ENCODE data around the gene MAP4K2.

Gene MAP4K2

DNA sequence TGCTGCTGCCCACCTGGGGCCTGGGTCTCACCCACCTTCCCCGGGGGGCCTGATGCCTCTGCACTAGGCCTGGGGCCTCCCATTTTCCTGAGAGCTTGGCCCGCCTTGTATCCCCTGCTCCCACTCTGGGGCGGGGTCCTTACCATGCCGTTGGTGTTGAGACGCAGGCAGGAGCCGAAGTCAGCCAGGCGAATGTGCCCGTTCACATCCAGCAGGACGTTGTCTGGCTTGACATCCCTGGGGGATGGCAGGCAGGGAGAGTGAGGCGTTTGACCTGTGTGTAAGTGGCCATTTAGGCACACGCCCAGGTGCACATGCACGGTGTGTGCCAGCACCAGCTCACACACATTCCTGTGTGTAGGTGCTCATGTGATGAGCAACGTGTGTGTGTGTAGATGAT, 36.3 kb upstream of the MAP4K2 start:
- DNase-seq (ENCODE audit: insufficient read length, low spot score) (no peak), FAIRE-seq (no peak)

- FAIRE-seq (no peak), DNase-seq (ENCODE audit: insufficient read length, low spot score) (no peak)
Observed at GRCh38 chr11:64838600-64839334, 35.8 kb upstream of the MAP4K2 start.

GRCh38 chr11:64837887-64838351, 34.9 kb upstream of the MAP4K2 start:
- no peak for FAIRE-seq
- no peak for DNase-seq (ENCODE audit: insufficient read length, low spot score)

DNA sequence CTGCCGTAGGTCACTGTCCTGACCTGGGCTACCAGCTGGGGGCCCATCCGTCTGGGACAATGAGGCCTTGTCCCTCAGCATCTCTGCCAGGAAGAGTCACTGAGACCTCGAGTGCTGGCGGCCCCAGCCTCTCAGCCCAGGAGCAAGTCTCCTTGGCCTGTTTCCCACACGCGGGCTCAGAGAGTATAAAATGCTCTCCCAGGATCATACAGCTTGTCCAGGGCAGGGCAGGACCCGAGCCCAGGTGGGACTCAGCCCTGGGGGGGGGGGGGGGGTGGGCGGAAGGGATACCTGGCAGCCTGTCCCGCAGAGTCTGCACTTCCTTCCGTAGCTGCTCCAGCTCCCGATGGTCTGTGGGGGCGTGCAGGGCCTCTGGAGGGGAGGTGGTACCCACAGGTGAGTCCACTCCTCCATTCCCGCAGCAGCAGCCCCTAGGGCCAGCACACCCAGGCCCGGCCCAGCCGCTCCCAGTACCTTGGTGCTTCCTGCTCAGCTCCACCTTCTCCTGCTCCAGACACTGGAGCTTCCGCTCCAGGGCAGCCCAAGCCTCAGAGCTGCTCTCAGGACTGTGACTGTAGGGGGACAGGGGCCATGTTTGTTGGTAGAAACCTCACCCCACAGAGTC, 33.5 kb upstream of the MAP4K2 start:
- DNase-seq (ENCODE audit: insufficient read length, low spot score) (no peak), FAIRE-seq (no peak)

GRCh38 chr11:64835616-64836447, 32.8 kb upstream of the MAP4K2 start:
- FAIRE-seq, result no peak
- no peak for DNase-seq (ENCODE audit: insufficient read length, low spot score)

DNA sequence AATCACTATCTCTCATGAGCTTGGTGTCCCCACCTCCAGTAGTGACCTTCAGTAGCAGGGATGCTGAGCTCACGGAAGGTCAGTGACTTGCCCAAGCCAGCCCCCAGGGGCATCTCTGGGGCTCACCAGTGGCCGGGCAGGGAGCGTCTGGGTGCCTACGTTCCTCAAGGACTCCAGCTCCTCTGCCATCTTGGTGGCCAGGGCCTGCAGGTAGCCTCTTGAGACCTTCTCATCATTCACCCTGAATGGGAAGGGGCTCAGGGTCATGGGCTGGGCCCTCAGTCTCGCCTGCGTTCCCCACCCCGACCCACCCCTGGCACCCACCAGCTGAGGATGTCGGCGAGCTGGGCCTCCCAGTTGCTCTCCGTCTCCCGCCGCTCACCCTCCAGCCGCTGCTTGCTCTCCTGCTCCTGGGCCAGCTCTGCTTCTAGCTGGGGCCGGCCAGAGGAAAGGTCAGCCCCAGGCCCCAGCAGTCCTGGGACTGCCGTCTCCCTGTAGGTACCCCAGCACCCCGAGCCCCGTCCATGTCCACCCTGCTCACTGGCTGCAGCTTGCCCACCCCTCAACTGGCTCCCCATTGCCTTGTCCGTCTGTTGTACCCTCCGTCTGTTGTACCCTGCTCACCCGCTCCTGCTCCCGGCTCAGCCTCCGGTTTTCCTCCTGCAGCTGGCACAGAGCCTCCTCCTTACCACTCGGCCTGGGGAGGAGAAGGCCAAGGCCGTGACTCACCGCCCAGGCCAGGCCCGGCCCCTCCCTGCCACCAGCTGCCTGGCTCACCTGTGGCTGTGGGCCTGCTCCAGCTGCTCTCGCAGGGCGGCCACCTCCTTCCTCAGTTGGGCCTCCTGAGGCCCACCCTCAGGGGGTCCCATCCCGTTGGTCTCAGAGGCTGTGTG, 32.0 kb upstream of the MAP4K2 start:
- DNase-seq (ENCODE audit: insufficient read length, low spot score) (peak; percentile 84), FAIRE-seq (peak; percentile 92)

- DNase-seq (ENCODE audit: insufficient read length, low spot score) (no peak), FAIRE-seq (no peak)
Observed at GRCh38 chr11:64834031-64834722, 31.2 kb upstream of the MAP4K2 start.

DNA sequence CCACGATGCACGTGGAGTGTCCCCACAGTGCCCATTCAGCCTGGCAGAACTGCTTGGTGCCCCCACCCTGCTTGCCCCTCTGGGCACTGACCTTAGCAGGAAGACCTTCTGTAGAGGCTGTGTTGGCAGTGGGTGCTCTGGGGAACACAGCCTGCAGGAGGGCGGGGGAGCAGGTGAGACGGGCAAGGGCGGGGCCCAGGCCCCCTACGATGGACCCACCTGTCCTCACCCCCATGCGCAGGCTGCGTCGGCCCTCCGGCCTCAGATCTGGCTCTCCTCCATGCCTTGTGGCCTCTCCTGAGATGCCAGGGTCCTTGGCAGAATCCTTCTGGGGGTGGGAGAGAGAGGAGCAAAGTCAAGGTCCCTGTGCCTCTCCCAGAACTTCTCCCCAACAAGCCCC, 30.5 kb upstream of the MAP4K2 start:
- DNase-seq (ENCODE audit: insufficient read length, low spot score) (no peak), FAIRE-seq (no peak)

DNA sequence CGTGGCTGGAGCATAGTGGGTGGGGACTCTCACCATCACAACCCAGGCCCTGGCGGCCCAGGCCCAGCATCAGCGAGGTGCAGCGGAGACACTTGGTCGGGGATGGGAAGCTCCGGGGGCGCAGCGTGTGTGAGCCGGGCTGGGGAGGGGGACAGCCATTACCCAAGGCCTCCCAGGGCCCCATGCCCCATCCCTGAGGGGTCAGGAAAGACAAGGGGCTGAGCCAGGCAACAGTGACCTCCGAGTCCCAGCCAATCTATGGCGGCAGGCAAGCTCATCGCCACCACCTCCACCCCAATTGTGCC, 30.1 kb upstream of the MAP4K2 start:
- no peak for DNase-seq (ENCODE audit: insufficient read length, low spot score)
- FAIRE-seq, result no peak

- no peak for FAIRE-seq
Observed at GRCh38 chr11:64832467-64833197, 29.6 kb upstream of the MAP4K2 start.

GRCh38 chr11:64831411-64831891, 28.4 kb upstream of the MAP4K2 start:
- FAIRE-seq (no peak), DNase-seq (ENCODE audit: insufficient read length, low spot score) (no peak)

More at GRCh38 chr11:64832467-64833197, 29.6 kb upstream of the MAP4K2 start:
- DNase-seq (ENCODE audit: insufficient read length, low spot score), result no peak

DNA sequence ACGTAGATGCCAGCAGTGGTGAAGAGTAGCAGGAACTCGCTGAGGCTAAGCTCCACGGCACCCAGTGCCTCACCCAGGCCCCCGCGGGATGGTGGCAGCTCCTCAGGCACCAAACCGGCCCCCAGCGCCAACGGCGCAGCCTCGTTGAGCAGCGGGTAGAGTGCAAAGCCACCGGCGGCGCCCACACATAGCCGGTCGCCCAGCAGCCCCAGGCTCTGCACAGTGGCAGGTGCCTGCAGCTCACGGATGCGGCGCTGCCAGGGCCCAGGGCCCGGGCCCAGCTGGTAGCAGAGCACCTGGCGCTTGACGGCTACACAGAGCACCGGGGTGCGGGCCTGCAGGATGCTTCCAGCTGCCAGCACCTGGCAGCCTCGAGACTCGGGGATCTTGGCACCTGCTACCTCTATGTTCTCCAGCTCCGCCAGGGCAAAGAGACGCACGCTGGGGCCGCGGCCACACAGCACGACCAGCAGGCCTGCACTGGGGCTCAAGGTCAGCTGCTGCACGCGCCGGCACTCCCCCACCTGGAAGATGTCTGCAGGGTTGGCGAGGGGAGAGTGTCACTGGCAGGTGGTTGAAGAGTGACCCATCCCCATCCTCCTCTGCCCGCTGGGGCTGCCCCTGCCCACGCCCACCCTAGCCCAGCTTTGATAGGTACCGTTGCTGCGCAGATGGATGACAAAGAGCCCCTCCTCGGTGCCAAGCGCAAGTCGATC, 26.7 kb upstream of the MAP4K2 start:
- no peak for FAIRE-seq
- DNase-seq (ENCODE audit: insufficient read length, low spot score), result no peak

- no peak for FAIRE-seq
- DNase-seq (ENCODE audit: insufficient read length, low spot score), result no peak
Observed at GRCh38 chr11:64827451-64827839, 24.4 kb upstream of the MAP4K2 start.

GRCh38 chr11:64826578-64827450, 23.8 kb upstream of the MAP4K2 start:
- DNase-seq (ENCODE audit: insufficient read length, low spot score) (no peak), FAIRE-seq (no peak)

- no peak for DNase-seq (ENCODE audit: insufficient read length, low spot score)
- no peak for FAIRE-seq
Observed at GRCh38 chr11:64826062-64826461, 23.0 kb upstream of the MAP4K2 start.

- FAIRE-seq, result no peak
Observed at GRCh38 chr11:64823568-64824119, 20.6 kb upstream of the MAP4K2 start.

GRCh38 chr11:64817476-64817875, 14.5 kb upstream of the MAP4K2 start:
- DNase-seq (ENCODE audit: insufficient read length, low spot score) (no peak), FAIRE-seq (no peak)

More at GRCh38 chr11:64823568-64824119, 20.6 kb upstream of the MAP4K2 start:
- no peak for DNase-seq (ENCODE audit: insufficient read length, low spot score)

Measured in HTR-8/SVneo (cell line).